H7 (cell line): ENCODE measurements around the gene AKIP1. TPM values are rescaled to one million over a fixed set of nuclear protein-coding genes. Genes with fewer than 3 reads are reported as not detected.
A peak's percentile ranks its signal among the peaks of the same experiment; 100 is the strongest.

Experiments
- DNase-seq: peaks from one replicate; pipeline ENCODE4 v3.0.0; 2012
- H3K27me3 ChIP-seq: 2 replicates; pipeline ENCODE4 v1.6.0; 2011; ENCODE audit warnings: mild to moderate bottlenecking, low read length; ENCODE audit not compliant: control insufficient read depth, insufficient read depth
- H3K36me3 ChIP-seq: replicated peaks from 2 replicates; pipeline ENCODE4 v1.5.1; 2011; ENCODE audit warnings: low read length; ENCODE audit not compliant: control insufficient read depth, insufficient read depth
- H3K4me3 ChIP-seq: 2 replicates; pipeline ENCODE4 v1.5.1; 2011; ENCODE audit warnings: low read depth, mild to moderate bottlenecking, control low read depth, low read length, moderate library complexity; ENCODE audit not compliant: insufficient read depth
- total RNA-seq: library from RNA; depleted of rRNA; stranded (reverse); fragments of >200 nt; shearing (Covaris generic); gene quantifications from 2 replicates; pipeline ENCODE4 v1.2.3, GENCODE V29; 2014; rRNA removed

The AKIP1 gene
- total RNA-seq, 1 experiment from 2014 or later: 41.8 TPM

DNA sequence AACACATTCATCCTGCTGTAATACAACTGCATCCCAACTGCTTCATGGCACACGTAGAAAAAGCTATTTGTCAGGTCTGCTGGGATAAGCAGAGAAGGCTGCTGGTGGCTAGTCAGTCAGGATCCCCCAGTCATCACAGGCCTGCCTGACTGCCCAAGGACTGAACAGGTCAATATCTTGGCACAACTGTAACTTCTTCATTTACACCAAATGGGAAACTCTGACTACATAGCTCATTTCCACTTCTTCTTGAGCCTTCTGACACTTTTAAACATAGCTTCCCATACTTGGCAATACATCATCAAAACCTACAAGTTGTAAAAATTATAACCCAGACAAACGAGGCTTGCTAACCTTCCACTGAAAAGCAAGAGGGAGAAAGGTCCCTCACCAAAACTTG lies 50.4 kb downstream of the AKIP1 start:
- Histone ChIP-seq H3K27me3 (no peaks in the 10 kb centered on the region), H3K36me3 (no peaks in the 10 kb centered on the region), H3K4me3 (no peak overlapping the region)
- no peak for DNase-seq

DNA sequence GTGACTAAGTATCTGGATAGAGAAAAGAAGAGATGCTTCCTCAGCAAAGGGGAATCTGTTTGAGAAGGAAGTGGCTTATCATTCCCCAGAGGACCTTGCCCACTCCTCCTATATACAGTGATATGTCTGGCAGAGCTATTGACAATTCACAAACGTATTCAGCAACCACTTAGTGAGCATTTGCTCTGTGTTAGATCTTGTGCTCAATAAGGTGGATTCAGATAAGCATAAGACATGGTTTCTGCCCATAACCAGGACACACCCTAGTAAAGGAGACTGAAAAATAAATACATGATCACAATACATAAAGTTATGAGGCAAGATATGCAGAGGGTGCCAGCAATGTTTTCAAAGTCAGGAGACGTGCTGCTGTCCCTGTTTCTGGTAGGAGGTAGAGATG lies 51.9 kb downstream of the AKIP1 start:
- Histone ChIP-seq H3K36me3 (no peaks in the 10 kb centered on the region), H3K27me3 (no peaks in the 10 kb centered on the region), H3K4me3 (no peak overlapping the region)
- DNase-seq: no peak

DNA sequence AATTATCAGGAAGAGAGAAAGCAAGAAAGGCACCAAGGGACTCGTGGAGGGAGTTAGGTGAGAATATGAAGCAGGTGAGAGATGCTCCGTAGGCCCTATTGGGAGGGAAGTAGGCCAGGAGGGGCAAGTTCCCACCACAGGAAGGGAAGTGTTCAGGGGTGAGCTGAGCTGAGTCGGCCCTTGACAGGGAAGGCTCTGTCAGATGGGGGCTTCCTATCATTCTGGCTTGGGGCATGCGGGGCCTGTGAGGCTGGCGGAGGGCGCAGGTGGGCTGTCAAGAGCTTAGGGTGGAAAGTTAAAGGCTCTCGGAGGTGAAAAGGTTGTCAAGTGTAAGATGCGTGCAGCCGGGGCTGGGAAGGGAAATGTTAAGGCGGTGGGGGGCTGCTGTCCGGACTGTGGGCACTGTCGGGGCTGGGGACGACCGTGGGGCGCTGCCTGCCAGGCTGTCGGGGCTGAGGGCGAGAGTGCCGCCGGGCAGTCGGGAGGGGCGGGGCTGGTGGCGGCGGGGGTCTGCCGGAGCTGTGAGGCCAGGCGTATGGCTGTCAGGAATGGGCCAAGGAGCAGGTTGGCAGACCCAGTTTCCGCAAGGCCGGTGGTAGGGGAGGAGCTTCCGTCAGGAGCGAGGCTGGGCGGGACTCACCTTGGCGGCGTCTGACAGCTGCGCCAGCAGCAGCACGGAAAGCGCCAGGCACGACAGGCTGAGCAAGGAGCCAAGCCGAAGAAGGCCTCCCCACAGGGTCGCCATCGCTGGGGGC lies 52.8 kb downstream of the AKIP1 start:
- H3K27me3 ChIP-seq: no peaks in the 10 kb centered on the region
- peak; percentile 94 for DNase-seq
- H3K36me3 ChIP-seq: no peaks in the 10 kb centered on the region
- peak overlapping the region; percentile 93 for H3K4me3 ChIP-seq

DNA sequence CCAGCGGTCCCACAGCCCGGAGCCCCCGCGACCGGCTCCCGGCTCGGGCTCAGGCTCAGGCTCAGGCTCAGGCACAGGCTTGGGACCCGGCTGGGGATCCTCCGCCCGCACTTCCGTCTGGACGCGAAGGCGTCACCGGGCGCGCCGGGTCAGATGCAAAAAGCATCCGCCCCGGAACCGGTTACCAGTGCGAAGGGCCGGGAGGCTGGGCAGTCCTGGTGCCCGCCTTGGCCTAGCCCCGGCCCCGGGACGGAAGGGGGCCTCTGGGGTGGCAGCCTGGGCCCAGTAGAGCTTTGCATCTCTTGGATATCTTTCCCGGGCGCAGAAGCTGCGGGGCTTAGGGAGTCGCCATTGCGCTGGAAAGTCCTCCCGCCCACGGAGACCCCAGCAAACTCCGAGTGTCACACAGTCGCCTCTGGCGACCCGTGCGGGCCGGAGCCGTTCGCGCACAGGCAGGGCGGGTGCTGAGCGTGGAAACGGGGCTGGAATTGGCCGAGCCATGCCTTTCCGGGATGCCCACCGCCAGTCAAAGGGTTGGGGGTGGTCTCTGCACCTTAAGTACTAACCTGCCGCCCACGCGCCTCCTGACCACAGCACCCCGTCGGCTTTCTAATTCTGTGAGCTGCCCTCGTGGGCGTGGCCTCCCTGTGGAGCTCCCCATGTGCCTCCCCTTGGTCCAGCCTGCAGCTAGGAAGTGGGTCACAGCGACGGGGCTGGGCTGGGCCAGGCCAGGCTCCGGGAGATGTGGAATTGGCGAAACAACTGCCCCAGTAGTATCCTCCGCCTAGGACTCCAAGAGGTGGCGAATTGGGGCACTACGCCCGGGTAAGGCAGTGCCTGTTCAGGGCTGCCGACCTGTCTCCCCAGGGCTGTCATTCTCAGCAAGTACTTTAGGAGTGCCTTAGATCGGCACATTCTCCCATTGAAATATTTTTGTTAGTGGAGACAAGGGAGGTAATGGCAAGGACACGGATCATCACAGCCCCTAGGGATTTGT lies 53.6 kb downstream of the AKIP1 start, which contains the start of gene TMEM9B:
Gene TMEM9B (minus strand): TSS at position 119 of the 997 bp plus-strand sequence. CDS start 129 bp downstream, outside the sequence.
- Histone ChIP-seq H3K4me3 (peak within 1 kb of the TSS; percentile 93), H3K27me3 (no peaks in the 10 kb centered on the region), H3K36me3 (no peaks in the 10 kb centered on the region; the same call in 1 of the 2 replicates)
- DNase-seq: peak; percentile 94

DNA sequence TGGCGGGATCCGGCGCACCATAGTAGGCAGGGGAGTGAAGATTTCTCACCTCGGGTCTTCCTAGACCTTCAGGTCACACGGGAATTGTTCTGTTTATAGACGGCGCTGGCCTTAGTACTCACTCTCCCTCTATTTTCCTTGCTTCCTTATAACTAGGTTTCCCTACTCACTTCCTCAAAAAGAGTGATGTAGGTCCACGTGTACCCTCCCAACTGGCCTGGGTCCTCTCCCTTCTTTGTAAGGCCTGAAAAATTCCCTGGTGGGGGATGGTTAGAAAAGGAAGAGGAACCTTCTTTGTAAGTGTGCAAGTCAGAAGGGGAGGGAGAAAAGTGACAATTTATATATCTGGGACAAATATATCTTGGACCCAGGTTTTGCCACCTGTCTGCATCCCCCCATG lies 56.2 kb downstream of the AKIP1 start:
- no peak for DNase-seq
- H3K4me3 ChIP-seq: no peak overlapping the region
- H3K27me3 ChIP-seq: no peaks in the 10 kb centered on the region
- H3K36me3 ChIP-seq: no peaks in the 10 kb centered on the region; the same call in 1 of the 2 replicates

Other genes with a start within 250 kb of the AKIP1 start
- 0.83 and 0.96 TPM in 2 replicates for gene TRIM66, start 228.5 kb upstream of the AKIP1 start, total RNA-seq
- gene RPL27A, start 228.4 kb upstream of the AKIP1 start, total RNA-seq: 901 and 1,070 TPM in 2 replicates
- gene C11orf16, start 21.8 kb downstream of the AKIP1 start, total RNA-seq: not detected in 2 replicates
- not detected in 2 replicates for gene ASCL3, start 31.8 kb downstream of the AKIP1 start, total RNA-seq
- 8.5 and 9.9 TPM in 2 replicates for gene TMEM9B, start 53.3 kb downstream of the AKIP1 start, total RNA-seq
- 1.9 and 5.0 TPM in 2 replicates for gene NRIP3, start 92.8 kb downstream of the AKIP1 start, total RNA-seq
- 0.55 and 1.4 TPM in 2 replicates for gene SCUBE2, start 180.4 kb downstream of the AKIP1 start, total RNA-seq